Measurements from ENCODE around the gene SNRNP200. TPM values are rescaled to one million over a fixed set of nuclear protein-coding genes. Genes with fewer than 3 reads are reported as not detected.

Gene SNRNP200
- polyA plus RNA-seq, 1 donor: 91.7 TPM

Other genes with a start within 250 kb of the SNRNP200 start
- gene ADRA2B, start 189.0 kb downstream of the SNRNP200 start, polyA plus RNA-seq (ENCODE audit: insufficient read length): 2.1 TPM
- gene ASTL, start 167.0 kb downstream of the SNRNP200 start, polyA plus RNA-seq (ENCODE audit: insufficient read length): not detected
- 3.6 TPM for gene DUSP2, start 160.1 kb downstream of the SNRNP200 start, polyA plus RNA-seq (ENCODE audit: insufficient read length)
- 105 TPM for gene STARD7, start 96.7 kb downstream of the SNRNP200 start, polyA plus RNA-seq (ENCODE audit: insufficient read length)
- 24.6 TPM for gene TMEM127, start 39.5 kb downstream of the SNRNP200 start, polyA plus RNA-seq (ENCODE audit: insufficient read length)
- gene CIAO1, start 39.3 kb downstream of the SNRNP200 start, polyA plus RNA-seq (ENCODE audit: insufficient read length): 42.5 TPM
- gene ITPRIPL1, start 19.8 kb upstream of the SNRNP200 start, polyA plus RNA-seq (ENCODE audit: insufficient read length): 3.0 TPM
- 6.9 TPM for gene NCAPH, start 30.2 kb upstream of the SNRNP200 start, polyA plus RNA-seq (ENCODE audit: insufficient read length)
- 0.19 TPM for gene NEURL3, start 199.8 kb upstream of the SNRNP200 start, polyA plus RNA-seq (ENCODE audit: insufficient read length)
- gene ARID5A, start 231.2 kb upstream of the SNRNP200 start, polyA plus RNA-seq (ENCODE audit: insufficient read length): 45.3 TPM

Measured in forelimb muscle (tissue), 1 donor.